Activated CD4-positive, alpha-beta T cell treated with anti-CD3 and anti-CD28 coated beads, Interleukin-10, Interleukin-2, amounts not matched to agents 100 ng/mL and 50 ng/mL, durations not matched to agents 16 hours and 8 hours (primary cell): ENCODE data around the gene PHF19.

Experiments used
- DNase-seq: peaks from one replicate; pipeline ENCODE4 v3.0.0-alpha.2; 2020

Gene PHF19

DNA sequence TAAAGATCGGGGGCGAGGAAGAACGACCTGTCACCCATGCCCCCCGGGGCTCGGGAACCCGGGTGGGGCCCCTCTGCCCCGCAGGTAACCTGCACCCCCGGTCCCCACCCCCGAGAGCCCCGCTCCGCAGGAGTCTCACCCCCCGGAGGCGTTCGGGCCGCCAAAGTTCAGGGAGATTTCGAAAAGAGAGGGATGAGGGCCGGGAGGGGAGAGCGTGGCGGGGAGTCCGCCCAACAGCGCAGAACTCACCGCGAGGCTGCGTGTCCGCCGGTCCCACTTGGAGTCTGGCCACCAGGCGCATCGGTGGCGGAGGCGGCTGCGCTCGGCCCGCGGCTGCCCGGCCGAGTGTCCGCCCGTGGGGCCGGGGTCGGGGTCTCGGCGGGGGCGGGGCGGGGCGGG lies at the start of gene PHF19:
Gene PHF19, minus strand, starts transcription at position 347 of the 399 bp plus-strand sequence. CDS start 2,447 bp downstream, outside the sequence.
- peak; percentile 70 for DNase-seq

GRCh38 chr9:120926397-120926928 lies 49.5 kb upstream of the PHF19 start, which contains the start of gene TRAF1:
Gene TRAF1 (minus strand): TSS chr9:120926796. CDS start chr9:120926075, 721 bp downstream.
- peak; percentile 68 for DNase-seq

- DNase-seq, result peak; percentile 92
These were observed 48.8 kb upstream of the PHF19 start for GRCh38 chr9:120925535-120926396.

DNA sequence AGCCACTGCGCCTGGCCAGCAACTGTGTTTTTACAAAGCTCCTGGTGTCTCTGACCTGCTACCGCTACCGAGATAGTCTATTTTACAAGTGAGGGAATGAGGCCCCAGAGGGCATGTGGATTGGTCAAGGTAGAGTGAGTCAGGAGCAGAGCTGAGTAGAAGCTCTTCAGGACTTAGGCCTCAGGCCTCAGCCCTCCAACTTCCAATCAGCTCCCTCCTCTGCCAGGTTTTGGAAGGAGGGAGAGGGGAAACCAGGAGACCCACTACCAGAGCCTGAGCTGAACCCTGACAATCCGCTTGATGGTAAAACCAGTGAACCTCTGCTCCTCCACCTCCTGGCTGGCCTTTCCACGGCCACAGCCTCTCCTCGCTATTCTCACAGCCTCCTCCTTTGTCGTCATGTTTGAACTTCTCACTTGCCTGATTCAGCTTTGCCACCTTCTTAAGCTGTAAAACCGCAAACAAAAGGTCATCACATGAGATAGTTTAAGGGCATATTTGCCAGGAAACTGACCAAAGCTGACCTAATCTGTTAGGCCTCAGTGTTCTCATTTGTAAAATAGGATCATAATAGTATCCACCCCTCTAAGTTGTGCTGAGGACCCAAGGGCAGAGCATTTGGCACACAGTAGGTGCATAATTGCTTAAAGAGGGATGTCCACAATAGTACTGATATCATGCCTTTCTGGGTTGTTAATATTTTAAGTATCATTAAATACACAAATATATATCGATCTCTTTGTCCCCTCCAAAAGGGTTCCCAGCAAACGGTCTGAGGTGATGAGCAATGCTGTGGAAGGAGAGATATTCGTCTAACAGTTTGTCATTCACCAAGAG lies 47.9 kb upstream of the PHF19 start:
- DNase-seq, result peak; percentile 68

GRCh38 chr9:120923620-120924328 lies 46.8 kb upstream of the PHF19 start:
- no peak for DNase-seq

- no peak for DNase-seq
These were observed 45.6 kb upstream of the PHF19 start for GRCh38 chr9:120922404-120923195.

DNA sequence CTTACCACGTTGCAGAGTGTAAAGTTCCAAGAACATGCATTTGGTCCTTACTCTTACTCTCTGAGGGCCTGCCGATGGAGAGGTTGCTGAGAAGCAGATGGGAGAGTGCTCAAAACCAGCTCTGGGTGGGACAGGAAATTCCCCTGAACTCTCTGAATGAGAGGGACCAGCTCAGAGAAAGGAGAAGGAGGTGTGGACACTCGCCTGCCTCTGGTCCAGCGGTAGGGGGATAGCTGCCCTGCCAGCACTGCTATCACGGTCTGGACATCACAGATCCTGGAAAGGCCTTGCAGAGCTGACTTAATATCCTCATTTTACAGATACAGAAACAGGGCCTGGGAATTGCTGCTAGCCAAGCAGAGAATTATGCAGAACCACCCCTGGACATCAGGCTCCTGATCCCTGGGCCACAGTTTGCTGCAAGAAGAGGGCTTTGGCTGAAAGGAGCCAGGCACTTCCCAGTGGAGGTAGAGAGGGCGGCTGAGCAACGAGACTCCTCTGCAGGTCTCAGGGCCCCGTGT lies 44.7 kb upstream of the PHF19 start:
- DNase-seq, result no peak

DNA sequence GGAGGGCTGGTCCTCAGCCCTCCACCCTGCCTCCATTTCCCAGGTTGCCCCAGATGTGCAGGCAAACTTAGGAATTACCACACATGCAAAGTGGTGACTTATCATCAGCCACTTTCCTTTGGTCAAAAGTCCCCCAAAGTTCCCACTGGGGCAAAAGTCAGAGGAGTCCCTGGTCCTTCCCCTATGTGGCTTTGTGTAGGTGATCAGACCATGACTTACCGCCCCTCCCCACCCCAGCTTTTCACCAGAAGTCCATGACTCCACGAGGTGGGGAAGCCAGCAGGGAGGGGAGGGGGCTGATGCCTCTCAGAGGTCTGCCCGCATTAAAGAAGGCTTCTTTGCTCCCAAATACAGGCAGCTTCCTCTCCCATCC lies 43.8 kb upstream of the PHF19 start:
- no peak for DNase-seq

DNA sequence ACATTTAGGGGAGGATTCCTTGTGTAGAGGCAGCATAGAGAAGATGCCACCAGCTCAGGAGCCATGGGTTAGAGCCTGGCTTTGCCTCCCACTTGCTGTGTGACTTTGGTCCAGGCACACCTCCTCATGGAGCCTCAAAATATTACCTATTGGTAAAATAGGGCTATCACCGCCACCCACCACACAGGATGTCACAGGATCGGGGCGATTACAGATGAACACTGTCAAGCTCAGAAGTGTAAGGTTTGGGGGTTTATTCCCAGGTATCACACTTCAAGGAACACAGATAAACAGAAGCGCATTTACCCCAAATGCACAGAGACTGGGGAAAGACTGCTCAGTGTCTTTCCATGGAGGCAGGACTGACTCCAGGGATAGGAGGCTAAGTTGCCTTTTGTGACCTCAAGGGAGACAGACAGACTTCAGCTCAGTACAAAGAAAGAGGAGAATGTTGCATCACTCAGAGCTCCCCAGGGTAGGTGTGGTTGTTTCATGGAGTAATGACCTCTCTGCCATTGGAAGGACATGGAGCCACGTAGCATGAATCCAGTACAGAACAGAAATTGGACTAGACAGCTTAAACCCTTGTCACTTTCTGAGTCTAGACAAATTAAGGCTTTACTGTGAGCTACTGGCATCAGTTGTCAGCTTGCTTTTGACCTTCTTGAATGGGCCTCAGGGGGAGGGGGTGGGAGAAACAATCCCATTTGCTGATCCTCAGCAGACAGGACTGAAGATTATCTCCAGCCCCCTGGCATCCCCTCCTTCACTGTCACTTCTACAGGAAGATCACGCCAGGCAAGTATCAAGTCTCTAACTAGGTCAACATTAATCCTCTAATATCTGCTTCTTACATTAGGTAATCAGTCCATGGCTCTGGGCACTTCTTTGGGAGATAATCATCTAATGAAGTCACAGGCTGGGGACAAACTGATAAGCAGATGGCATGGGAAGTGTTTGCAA lies 43.1 kb upstream of the PHF19 start:
- DNase-seq, result no peak

- DNase-seq, result no peak
These were observed 42.2 kb upstream of the PHF19 start for GRCh38 chr9:120918931-120919842.

DNA sequence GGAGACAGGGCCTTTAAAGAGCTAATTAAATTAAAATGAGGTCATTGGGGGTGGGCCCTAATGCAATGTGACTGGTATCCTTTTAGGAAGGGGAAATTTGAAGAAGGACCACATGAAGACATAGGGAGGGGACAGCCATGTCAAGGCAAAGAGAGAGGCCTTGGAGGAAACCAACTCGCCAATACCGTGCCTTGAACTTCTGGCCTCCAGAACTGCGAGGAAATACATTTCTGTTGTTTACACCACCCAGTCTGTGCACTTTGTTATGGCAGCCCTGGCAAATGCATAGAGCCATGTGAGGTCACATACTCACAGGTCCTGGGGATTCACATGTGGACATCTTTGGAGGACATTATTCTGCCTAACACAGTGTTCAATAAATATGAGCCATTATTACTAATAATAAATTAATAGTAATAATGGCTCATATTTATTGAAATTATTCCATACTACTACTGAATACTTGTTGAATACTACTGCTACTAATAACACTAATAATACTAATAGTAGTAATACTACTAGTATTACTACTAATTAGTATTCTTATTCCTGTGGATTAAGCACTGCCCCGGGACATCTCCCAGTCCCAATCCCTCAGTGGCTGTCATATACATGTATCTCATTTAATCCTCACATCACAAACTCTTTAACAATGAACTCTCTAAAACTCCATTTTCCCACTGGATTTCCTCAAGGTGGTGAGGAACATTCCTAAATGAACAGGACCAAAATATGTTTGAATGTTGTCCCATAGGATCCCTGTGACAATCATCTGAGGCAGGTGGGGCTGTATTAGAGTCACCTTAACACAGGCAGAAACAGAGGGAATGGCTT lies 41.2 kb upstream of the PHF19 start:
- DNase-seq, result no peak

- no peak for DNase-seq
These were observed 40.2 kb upstream of the PHF19 start for GRCh38 chr9:120916991-120917880.

DNA sequence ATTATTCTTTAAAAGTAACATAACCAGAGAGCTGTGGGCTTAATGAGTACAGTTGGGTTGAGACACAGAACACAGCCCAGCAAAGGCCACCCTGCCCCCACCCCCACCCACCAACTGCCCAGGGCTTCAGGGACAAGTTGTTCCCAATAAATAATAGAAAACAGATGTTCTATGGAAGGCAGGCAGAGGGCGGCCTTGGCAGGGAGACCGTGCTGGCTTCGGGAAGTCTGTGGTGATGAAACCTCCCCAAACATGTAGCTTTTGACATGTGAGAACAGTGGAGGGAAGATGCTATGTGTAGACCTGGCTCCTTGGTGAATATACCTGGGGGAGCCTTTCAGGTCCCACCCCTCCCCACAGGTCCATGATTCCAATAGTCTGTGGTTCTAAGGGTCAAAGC lies 39.6 kb upstream of the PHF19 start:
- no peak for DNase-seq

DNA sequence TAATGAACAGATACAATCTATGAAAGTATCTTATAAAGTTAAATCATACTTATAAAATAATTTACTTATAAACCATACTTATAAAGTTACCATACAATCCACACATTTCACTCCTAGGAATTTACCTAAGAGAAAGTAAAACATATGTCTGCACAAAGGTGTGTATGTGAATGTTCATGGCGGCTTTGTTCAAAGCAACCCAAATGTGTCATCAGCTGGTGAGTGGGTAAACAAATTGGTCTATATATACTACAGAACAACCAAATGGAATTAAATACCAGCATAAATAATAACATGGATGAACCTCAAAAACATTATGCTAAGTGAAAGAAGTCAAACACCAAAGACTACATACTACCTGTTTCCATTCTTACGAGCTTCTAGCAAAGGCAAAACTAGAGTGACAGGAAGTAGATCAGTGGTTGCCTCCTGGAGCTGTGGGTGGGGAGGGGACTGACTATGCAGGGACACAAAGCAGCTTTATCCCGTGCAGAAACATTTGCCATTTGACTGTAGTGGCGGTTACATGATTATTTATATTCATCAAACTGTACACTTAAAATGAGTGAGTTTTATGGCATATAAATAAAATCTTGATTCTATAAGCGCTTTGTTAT lies 39.0 kb upstream of the PHF19 start:
- DNase-seq, result peak; percentile 71

DNA sequence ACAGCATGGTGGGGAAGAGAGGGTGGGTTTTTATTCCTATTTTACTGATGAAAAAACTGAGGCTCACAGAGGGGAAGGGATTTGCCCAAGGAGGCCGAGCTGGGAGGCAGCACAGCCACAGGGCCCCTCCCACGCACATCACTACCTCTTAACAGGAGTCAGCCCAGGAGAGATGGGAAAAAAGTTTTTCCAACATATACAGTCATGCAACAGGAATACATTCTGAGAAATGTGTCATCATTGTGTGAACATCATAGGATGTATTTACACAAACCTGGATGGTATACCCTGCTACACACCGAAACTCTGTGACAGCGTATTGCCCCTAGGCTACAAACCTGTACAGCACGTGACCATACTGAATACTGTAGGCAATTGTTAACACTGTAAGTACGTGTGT lies 38.0 kb upstream of the PHF19 start:
- DNase-seq, result no peak

- no peak for DNase-seq
These were observed 37.4 kb upstream of the PHF19 start for GRCh38 chr9:120914396-120914795.
